Endothelial cell of umbilical vein (primary cell): ENCODE measurements around the gene SNAPC2. TPM values are rescaled to one million over a fixed set of nuclear protein-coding genes. Genes with fewer than 3 reads are reported as not detected.

Source experiments
- BruUV-seq: library from RNA; stranded (reverse); fragments of 400-500 nt; replicated peaks from 2 replicates; lab custom pipeline; 2021; lab: Mats Ljungman, UMichigan
- CTCF ChIA-PET: fragments of 300-600, 350-600 bp; sonication (Branson Sonifier 250); formaldehyde crosslinking; loops from one replicate; lab custom pipeline; 2021; ENCODE audit warnings: antibody characterized with exemption, inconsistent platforms; lab: Charles Lee
- POLR2A ChIA-PET: fragments of 300-600, 350-600 bp; sonication (Branson Sonifier 250); formaldehyde crosslinking; loops from one replicate; lab custom pipeline; 2021; ENCODE audit warnings: antibody characterized with exemption, inconsistent platforms; lab: Charles Lee
- DNase-seq: peaks from one replicate; pipeline ENCODE4 v3.0.0-alpha.2; 2011; ENCODE audit warnings: low read depth, low spot score
- FAIRE-seq: peaks from 2 replicates; lab custom pipeline; 2011; peaks lifted over from hg19 to GRCh38; lab: Jason Lieb, UNC
- H2AFZ ChIP-seq: 2 replicates; pipeline ENCODE4 v1.6.0; 2012; ENCODE audit warnings: low read depth, low read length, control low read depth, inconsistent platforms
- H3K27ac ChIP-seq: 2 replicates; pipeline ENCODE4 v1.5.1; 2011; ENCODE audit warnings: low read depth, mild to moderate bottlenecking, control low read depth, low read length, moderate library complexity; ENCODE audit not compliant: insufficient read depth
- H3K27me3 ChIP-seq, 2 experiments: 2 replicates each; pipeline versions ENCODE4 v1.6.0 to v1.6.1; 2011; ENCODE audit warnings: low read length in 2 of 2, mixed read lengths in 1 of 2; ENCODE audit not compliant: control insufficient read depth in 2 of 2, insufficient read depth in 2 of 2
- H3K36me3 ChIP-seq, 2 experiments: 2 replicates in 1 of 2; 3 replicates in 1 of 2; pipeline ENCODE4 v1.5.1; 2011; ENCODE audit warnings: low read length in 2 of 2, mild to moderate bottlenecking in 1 of 2, moderate library complexity in 1 of 2; ENCODE audit not compliant: control insufficient read depth in 2 of 2, insufficient read depth in 2 of 2; ENCODE audit errors: extremely low read depth in 1 of 2
- H3K4me1 ChIP-seq: 3 replicates; pipeline ENCODE4 v1.5.1; 2011; ENCODE audit warnings: mild to moderate bottlenecking, low read length; ENCODE audit not compliant: control insufficient read depth, insufficient read depth; ENCODE audit errors: extremely low read depth
- H3K4me2 ChIP-seq: 2 replicates; pipeline ENCODE4 v1.6.1; 2011; ENCODE audit warnings: low read length, control low read depth, mixed read lengths; ENCODE audit not compliant: insufficient read depth
- H3K4me3 ChIP-seq, 3 experiments: fragments of 200-600 bp in 1 of 3; sonication (generic), shearing (Covaris generic) in 1 of 3; replicated peaks in 1 of 3; 2 replicates each; pipeline ENCODE4 v1.5.1; 2011 to 2016; ENCODE audit warnings: control low read depth in 3 of 3, low read length in 3 of 3, mild to moderate bottlenecking in 2 of 3, inconsistent platforms in 1 of 3, low read depth in 1 of 3, moderate library complexity in 1 of 3; ENCODE audit not compliant: insufficient read depth in 1 of 3
- H3K79me2 ChIP-seq: 2 replicates; pipeline ENCODE4 v1.6.0; 2012; ENCODE audit warnings: low read length, inconsistent platforms; ENCODE audit not compliant: control insufficient read depth, insufficient read depth
- H3K9ac ChIP-seq: replicated peaks from 2 replicates; pipeline ENCODE3; 2011; ENCODE audit warnings: low read length, control low read depth; ENCODE audit not compliant: insufficient read depth; ENCODE audit errors: extremely low read depth
- H3K9me1 ChIP-seq: replicated peaks from 3 replicates; pipeline ENCODE4 v1.6.0; 2011; ENCODE audit warnings: mild to moderate bottlenecking, low read length; ENCODE audit not compliant: control insufficient read depth, insufficient read depth; ENCODE audit errors: extremely low read depth
- H3K9me3 ChIP-seq: replicated peaks from 2 replicates; pipeline ENCODE4 v1.5.1; 2012; ENCODE audit warnings: low read length, inconsistent platforms; ENCODE audit not compliant: control insufficient read depth, insufficient read depth
- H4K20me1 ChIP-seq: replicated peaks from 2 replicates; pipeline ENCODE3; 2011; ENCODE audit warnings: mild to moderate bottlenecking, low read length; ENCODE audit not compliant: control insufficient read depth, insufficient read depth; ENCODE audit errors: extremely low read depth
- CTCF ChIP-seq, 2 donors: IDR thresholded peaks; 1 replicate in 1 of 2; 2 replicates in 1 of 2; pipeline ENCODE4 v1.5.1; 2011; ENCODE audit warnings: low read length in 2 of 2, mild to moderate bottlenecking in 2 of 2, moderate library complexity in 2 of 2, control low read depth in 1 of 2, inconsistent platforms in 1 of 2, low read depth in 1 of 2; ENCODE audit not compliant: insufficient read depth in 1 of 2; ENCODE audit errors: extremely low read depth in 1 of 2
- EZH2 ChIP-seq: IDR thresholded peaks from 2 replicates; pipeline ENCODE4 v1.6.1; 2012; ENCODE audit warnings: borderline replicate concordance, low read depth, mild to moderate bottlenecking, moderate library complexity, low read length, inconsistent platforms; ENCODE audit not compliant: severe bottlenecking
- FOS ChIP-seq: IDR thresholded peaks from 2 replicates; pipeline ENCODE4 v1.6.1; 2011; ENCODE audit warnings: mild to moderate bottlenecking, low read length, moderate library complexity, borderline replicate concordance; ENCODE audit not compliant: insufficient read depth
- GATA2 ChIP-seq: IDR thresholded peaks from 2 replicates; pipeline ENCODE4 v1.7.0; 2011; ENCODE audit warnings: low read depth, mild to moderate bottlenecking, moderate library complexity, mixed read lengths, low read length; ENCODE audit not compliant: insufficient read length, insufficient read depth
- JUN ChIP-seq: IDR thresholded peaks from 2 replicates; pipeline ENCODE4 v1.6.1; 2011; ENCODE audit warnings: borderline replicate concordance, low read depth; ENCODE audit not compliant: insufficient read length, insufficient read depth
- MAX ChIP-seq: IDR thresholded peaks from 2 replicates; pipeline ENCODE4 v1.6.1; 2011; ENCODE audit not compliant: insufficient read depth, insufficient read length
- MYC ChIP-seq: IDR thresholded peaks from one replicate; pipeline ENCODE4 v1.6.1; 2011; ENCODE audit warnings: mild to moderate bottlenecking, low read depth, low read length
- POLR2A ChIP-seq: IDR thresholded peaks from 2 replicates; pipeline ENCODE4 v1.6.1; 2012; ENCODE audit warnings: low read depth, mild to moderate bottlenecking, control low read depth, low read length
- POLR2AphosphoS5 ChIP-seq: IDR thresholded peaks from 2 replicates; pipeline ENCODE4 v1.6.1; 2012; ENCODE audit warnings: low read depth, mild to moderate bottlenecking, control low read depth, low read length, moderate library complexity; ENCODE audit not compliant: insufficient read depth
- dilution Hi-C: fragments of 300-500 bp; cut with MboI; formaldehyde crosslinking; loops from one replicate; pipeline ENCODE4 v1.15.0; 2019; ENCODE audit warnings: low sequenced_read_pairs; ENCODE audit not compliant: extremely low pct_ligation_motif_present
- intact Hi-C: fragments of 100-400 bp; cut with micrococcal nuclease; formaldehyde crosslinking; loops from one replicate; pipeline ENCODE4 v1.10.0; 2022
- polyA plus RNA-seq, 4 experiments: library from polyadenylated mRNA; depleted of rRNA in 3 of 4; stranded (reverse) in 3 of 4; unstranded in 1 of 4; fragments of >200 nt; gene quantifications; 2 replicates each; pipeline versions ENCODE4 v1.2.1 to v1.2.3, GENCODE V29; 2011 to 2012; ENCODE audit warnings: missing spikeins in 1 of 4
- total RNA-seq: library from RNA; stranded (reverse); gene quantifications from 2 replicates; pipeline ENCODE4 v1.2.3, GENCODE V29; 2021

The SNAPC2 gene
- total and polyA plus RNA-seq, 2 donors (not counting 3 experiments of a cell fraction or from before 2014, with no cell fraction given), result 23.7 to 25.8 TPM

GRCh38 chr19:7953060-7953459 lies 32.9 kb downstream of the SNAPC2 start:
- H3K9ac ChIP-seq, result no peak overlapping the region
- intact Hi-C loops, result no loop called here
- no peaks in the 10 kb centered on the region for H3K79me2 ChIP-seq
- ChIA-PET POLR2A (interaction anchor here (1.5 kb wide), 1 partner anchor 9 kb away, joined by 4 read pairs; no protein-coding TSS in a partner anchor), CTCF (interaction anchor here (0.6 to 4.6 kb wide), 4 partner anchors 9 to 315 kb away, joined by 3 to 33 read pairs (median 6); partner anchors contain the start of gene TIMM44)
- H3K36me3 ChIP-seq, result no peaks in the 10 kb centered on the region
- no TSS peak for BruUV-seq
- H3K4me2 ChIP-seq, result no peak overlapping the region
- no peak overlapping the region for H2AFZ ChIP-seq
- dilution Hi-C loops, result no loop called here
- no peaks in the 10 kb centered on the region for H3K9me3 ChIP-seq
- no peaks in the 10 kb centered on the region for H3K27me3 ChIP-seq
- H4K20me1 ChIP-seq, result no peaks in the 10 kb centered on the region
- no peak overlapping the region for H3K4me3 ChIP-seq
- TF ChIP-seq FOS (no peak), EZH2 (no peak), MYC (no peak), POLR2A (no peak), CTCF (IDR thresholded peaks at IDR 0.05; ENCODE audit: extremely low read depth in 1 of 2, insufficient read depth in 1 of 2, low read depth in 1 of 2, low read length in 2 of 2) (no peak)
- DNase-seq (peak; percentile 27), FAIRE-seq (no peak)
- H3K4me1 ChIP-seq, result peaks cover 5% of the 10 kb centered on the region
- H3K27ac ChIP-seq, result no peak overlapping the region
- H3K9me1 ChIP-seq, result no peaks in the 10 kb centered on the region

- no peaks in the 10 kb centered on the region for H3K9me3 ChIP-seq
- H3K79me2 ChIP-seq, result no peaks in the 10 kb centered on the region
- intact Hi-C loops (no loop called here), dilution Hi-C loops (no loop called here)
- POLR2A ChIA-PET, result interaction anchor here (1.5 kb wide), 1 partner anchor 9 kb away, joined by 4 read pairs; no protein-coding TSS in a partner anchor
- no peak overlapping the region for H2AFZ ChIP-seq
- CTCF ChIA-PET, result interaction anchor here (1.6 to 4.6 kb wide), 2 partner anchors 9 to 48 kb away, joined by 6 to 33 read pairs; partner anchors contain the start of gene TIMM44
- no peaks in the 10 kb centered on the region for H3K27me3 ChIP-seq
- H3K4me1 ChIP-seq, result peaks cover 5% of the 10 kb centered on the region
- no peaks in the 10 kb centered on the region for H3K36me3 ChIP-seq
- H4K20me1 ChIP-seq, result no peaks in the 10 kb centered on the region
- no peaks in the 10 kb centered on the region for H3K9me1 ChIP-seq
- H3K9ac ChIP-seq, result no peak overlapping the region
- no TSS peak for BruUV-seq
- no peak overlapping the region for H3K4me3 ChIP-seq
- no peak for DNase-seq
- TF ChIP-seq MAX, result no peak
- TF ChIP-seq CTCF (IDR thresholded peaks at IDR 0.05; ENCODE audit: extremely low read depth in 1 of 2, insufficient read depth in 1 of 2, low read depth in 1 of 2, low read length in 2 of 2), result no peak
- TF ChIP-seq JUN, result no peak
- no peak for TF ChIP-seq GATA2
- TF ChIP-seq EZH2, result no peak
- TF ChIP-seq POLR2AphosphoS5, result no peak
- no peak for TF ChIP-seq MYC
- TF ChIP-seq FOS, result no peak
- no peak for TF ChIP-seq POLR2A
- H3K4me2 ChIP-seq, result no peak overlapping the region
- H3K27ac ChIP-seq, result no peak overlapping the region
- FAIRE-seq, result no peak
Observed at GRCh38 chr19:7953576-7953975, 33.4 kb downstream of the SNAPC2 start.
